ENCODE results near the gene MADD. TPM values are rescaled to one million over a fixed set of nuclear protein-coding genes. Genes with fewer than 3 reads are reported as not detected.

The MADD gene
- 20.8 to 22.4 TPM (median 21.5 TPM) in 5 replicates for total RNA-seq (2022; extraction: Qiagen RNA extraction)

DNA sequence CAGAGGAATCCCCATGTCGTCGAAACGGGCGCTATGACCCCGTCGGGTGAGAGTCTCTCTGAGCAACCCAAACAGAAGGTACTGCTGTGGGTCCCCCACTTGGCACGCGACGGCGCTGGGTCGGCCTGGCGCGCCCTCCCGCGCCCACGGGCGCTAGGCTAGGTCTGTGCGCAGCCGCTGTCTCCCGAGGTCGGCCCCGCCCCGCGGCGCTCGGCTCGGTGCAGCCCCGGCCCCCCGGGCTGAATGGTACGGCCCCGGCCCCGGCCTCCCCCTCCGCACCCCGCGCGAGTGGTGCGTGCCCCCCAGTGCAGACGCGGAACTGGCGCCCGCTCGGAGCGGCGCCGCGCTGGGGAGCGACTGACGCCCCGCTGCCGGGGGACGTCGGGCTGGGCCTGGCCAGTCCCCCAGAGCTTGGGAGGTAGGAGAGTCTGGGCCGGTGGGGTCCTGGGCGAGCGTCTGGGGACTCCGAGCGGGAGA, at the start of gene MADD:
MADD (plus strand) TSS at position 305 of the 477 bp plus-strand sequence.

GRCh38 chr11:47248664-47249377, 21.1 kb upstream of the MADD start, which contains the start of gene ACP2:
ACP2 (minus strand) TSS chr11:47248814; CDS start chr11:47248789, 25 bp downstream.

GRCh38 chr11:47257517-47258316, 12.2 kb upstream of the MADD start, which contains the start of gene NR1H3:
NR1H3 (plus strand) TSS chr11:47257996; CDS start chr11:47259217, 1,221 bp downstream.

DNA sequence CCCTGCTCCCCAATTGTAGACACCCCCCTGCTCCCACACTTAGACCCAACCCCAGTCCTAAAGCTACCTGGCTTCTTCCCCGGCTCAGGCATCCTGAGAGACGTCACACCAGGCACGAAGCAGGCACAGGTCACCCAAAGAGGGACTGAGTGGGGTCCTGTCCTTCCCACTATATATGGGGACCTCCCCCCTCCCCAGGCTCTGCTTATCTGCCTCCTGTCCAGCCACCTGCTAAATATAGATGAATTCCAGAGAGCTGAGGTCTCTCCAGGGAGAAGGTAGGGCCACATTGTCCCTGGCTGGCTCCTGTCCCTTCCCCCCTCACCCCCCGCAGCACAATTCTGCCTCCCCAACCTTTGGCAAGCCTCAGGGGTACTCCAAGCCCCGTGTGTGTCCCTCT, 82.6 kb downstream of the MADD start, which contains the start of gene MYBPC3:
MYBPC3 (minus strand) TSS at position 147 of the 400 bp plus-strand sequence; CDS start at position 92, 55 bp downstream.

GRCh38 chr11:47378010-47378835, 108.3 kb downstream of the MADD start, which contains the start of gene SPI1:
SPI1 (minus strand) TSS chr11:47378547; CDS start chr11:47378353, 194 bp downstream.

Other genes starting within 250 kb of the MADD start
- 26.8 to 29.1 TPM (median 29.0 TPM) in 5 replicates for gene ARFGAP2, start 93.3 kb upstream of the MADD start, total RNA-seq (2022; extraction: Qiagen RNA extraction)
- gene PACSIN3, start 83.7 kb upstream of the MADD start, total RNA-seq (2022; extraction: Qiagen RNA extraction), result 23.2 to 29.2 TPM (median 28.0 TPM) in 5 replicates
- gene DDB2, start 55.2 kb upstream of the MADD start, total RNA-seq (2022; extraction: Qiagen RNA extraction), result 79.6 to 90.0 TPM (median 84.0 TPM) in 5 replicates
- gene ACP2, start 21.3 kb upstream of the MADD start, total RNA-seq (2022; extraction: Qiagen RNA extraction), result 20.8 to 26.7 TPM (median 22.0 TPM) in 5 replicates
- gene NR1H3, start 12.1 kb upstream of the MADD start, total RNA-seq (2022; extraction: Qiagen RNA extraction), result 7.4 to 12.9 TPM (median 11.5 TPM) in 5 replicates
- gene MYBPC3, start 82.6 kb downstream of the MADD start, total RNA-seq (2022; extraction: Qiagen RNA extraction), result 0.07 to 0.12 TPM (median 0.08 TPM) in 4 of 5 replicates, not detected in the other
- 0.15 to 0.20 TPM in 2 of 5 replicates, not detected in the others for gene SPI1, start 108.4 kb downstream of the MADD start, total RNA-seq (2022; extraction: Qiagen RNA extraction)
- 46.6 to 60.3 TPM (median 53.7 TPM) in 5 replicates for gene SLC39A13, start 138.5 kb downstream of the MADD start, total RNA-seq (2022; extraction: Qiagen RNA extraction)
- gene PSMC3, start 156.3 kb downstream of the MADD start, total RNA-seq (2022; extraction: Qiagen RNA extraction), result 189 to 259 TPM (median 197 TPM) in 5 replicates
- 0.23 to 0.58 TPM (median 0.43 TPM) in 3 of 5 replicates, not detected in the others for gene RAPSN, start 179.0 kb downstream of the MADD start, total RNA-seq (2022; extraction: Qiagen RNA extraction)

All from A549 treated with Mapracorat at 1 μM for 4 hours (cell line).